SK-N-SH (cell line): ENCODE measurements around the gene BPIFA2.

Source experiments
- CTCF ChIP-seq: fragments of 200-600 bp; sonication (generic); IDR thresholded peaks from 2 replicates; pipeline ENCODE4 v1.6.1; 2017; ENCODE audit warnings: antibody characterized with exemption, mild to moderate bottlenecking, moderate library complexity
- EP300 ChIP-seq, 2 experiments: IDR thresholded peaks; 2 replicates each; pipeline versions ENCODE4 v1.4.0 to v1.6.1; 2012; ENCODE audit warnings: borderline replicate concordance in 1 of 2, low read depth in 1 of 2, low read length in 1 of 2
- EZH2phosphoT487 ChIP-seq: fragments of 200-600 bp; sonication (generic); IDR thresholded peaks from 2 replicates; pipeline ENCODE4 v1.6.1; 2017; ENCODE audit warnings: low read depth, mixed run types, mild to moderate bottlenecking, antibody characterized with exemption, moderate library complexity, borderline replicate concordance
- GABPA ChIP-seq: IDR thresholded peaks from 2 replicates; pipeline ENCODE4 v1.4.0; 2012; ENCODE audit warnings: low read depth, mild to moderate bottlenecking
- JUND ChIP-seq: IDR thresholded peaks from 2 replicates; pipeline ENCODE4 v1.4.0; 2012
- MAX ChIP-seq: IDR thresholded peaks from 2 replicates; pipeline ENCODE4 v1.4.0; 2012; ENCODE audit warnings: low read depth
- MXI1 ChIP-seq: IDR thresholded peaks from 2 replicates; pipeline ENCODE4 v1.6.1; 2012; ENCODE audit warnings: mild to moderate bottlenecking, low read depth, low read length, improper control_type of control experiment
- RFX5 ChIP-seq: IDR thresholded peaks from 2 replicates; pipeline ENCODE4 v1.6.1; 2012; ENCODE audit warnings: mild to moderate bottlenecking, improper control_type of control experiment, low read length
- SIN3A ChIP-seq: IDR thresholded peaks from 2 replicates; pipeline ENCODE4 v1.6.1; 2012; ENCODE audit warnings: low read depth, mild to moderate bottlenecking, low read length, moderate library complexity, borderline replicate concordance
- SMC3 ChIP-seq: IDR thresholded peaks from 2 replicates; pipeline ENCODE4 v1.6.1; 2012; ENCODE audit warnings: low read depth, low read length, improper control_type of control experiment
- TAF1 ChIP-seq: IDR thresholded peaks from 2 replicates; pipeline ENCODE4 v1.6.1; 2012; ENCODE audit warnings: low read depth, mild to moderate bottlenecking, low read length, moderate library complexity, borderline replicate concordance
- USF2 ChIP-seq: fragments of 150-350 bp; IDR thresholded peaks from 2 replicates; pipeline ENCODE4 v1.6.1; 2017; ENCODE audit warnings: antibody characterized with exemption, low read length, low read depth, borderline replicate concordance

- TF ChIP-seq CTCF (no peak), USF2 (no peak), SIN3A (no peak), JUND (no peak), RFX5 (no peak), EP300 (IDR thresholded peaks at IDR 0.05; ENCODE audit: borderline replicate concordance in 1 of 2, low read depth in 1 of 2, low read length in 1 of 2) (no peak), SMC3 (no peak), EZH2phosphoT487 (no peak), MAX (no peak), GABPA (no peak), TAF1 (no peak), MXI1 (no peak)
Measured at GRCh38 chr20:33154252-33154651, 13.7 kb upstream of the BPIFA2 start.
